Measurements from ENCODE around the gene SH3BP1.

- TF ChIP-seq CTCF (IDR thresholded peaks at IDR 0.05; ENCODE audit: low read depth, low read length) (no peak), EZH2phosphoT487 (IDR thresholded peaks at IDR 0.05; ENCODE audit: low read depth) (no peak)
Observed at GRCh38 chr22:37675930-37676735, 36.7 kb downstream of the SH3BP1 start.
